ENCODE measurements around the gene NMRK2.

Gene NMRK2

GRCh38 chr19:3975637-3976087, 42.8 kb downstream of the NMRK2 start:
- Histone ChIP-seq H3K4me3 (ENCODE audit: insufficient read depth, low read depth, low read length) (no peak overlapping the region), H3K36me3 (ENCODE audit: control insufficient read depth, insufficient read depth, low read length) (peaks cover 46% of the 10 kb centered on the region), H3K27ac (ENCODE audit: insufficient read depth, low read depth, low read length, poor library complexity, severe bottlenecking) (no peak overlapping the region), H3K9me3 (ENCODE audit: control insufficient read depth, low read length) (no peaks in the 10 kb centered on the region), H3K27me3 (ENCODE audit: control insufficient read depth, insufficient read depth, low read length, poor library complexity, severe bottlenecking) (no peaks in the 10 kb centered on the region), H3K4me1 (ENCODE audit: control insufficient read depth, insufficient read depth, low read length) (no peaks in the 10 kb centered on the region)
- WGBS, 2 experiments: 93 to 95% methylated on average over 14 of the region's 14 CpGs

GRCh38 chr19:3976495-3977241, 43.8 kb downstream of the NMRK2 start:
- Histone ChIP-seq H3K27ac (ENCODE audit: insufficient read depth, low read depth, low read length, poor library complexity, severe bottlenecking) (no peak overlapping the region), H3K9me3 (ENCODE audit: control insufficient read depth, low read length) (no peaks in the 10 kb centered on the region), H3K4me3 (ENCODE audit: insufficient read depth, low read depth, low read length) (no peak overlapping the region), H3K36me3 (ENCODE audit: control insufficient read depth, insufficient read depth, low read length) (peaks cover 56% of the 10 kb centered on the region), H3K4me1 (ENCODE audit: control insufficient read depth, insufficient read depth, low read length) (no peaks in the 10 kb centered on the region), H3K27me3 (ENCODE audit: control insufficient read depth, insufficient read depth, low read length, poor library complexity, severe bottlenecking) (no peaks in the 10 kb centered on the region)
- 95 to 96% methylated on average over 29 of the region's 29 CpGs for WGBS, 2 experiments

- no peak overlapping the region for H3K4me3 ChIP-seq (ENCODE audit: insufficient read depth, low read depth, low read length)
- H3K9me3 ChIP-seq (ENCODE audit: control insufficient read depth, low read length): no peaks in the 10 kb centered on the region
- 96 to 97% methylated on average over 59 of the region's 59 CpGs for WGBS, 2 experiments
- no peaks in the 10 kb centered on the region for H3K27me3 ChIP-seq (ENCODE audit: control insufficient read depth, insufficient read depth, low read length, poor library complexity, severe bottlenecking)
- peaks cover 64% of the 10 kb centered on the region for H3K36me3 ChIP-seq (ENCODE audit: control insufficient read depth, insufficient read depth, low read length)
- H3K4me1 ChIP-seq (ENCODE audit: control insufficient read depth, insufficient read depth, low read length): no peaks in the 10 kb centered on the region
- no peak overlapping the region for H3K27ac ChIP-seq (ENCODE audit: insufficient read depth, low read depth, low read length, poor library complexity, severe bottlenecking)
Measured at GRCh38 chr19:3977242-3978143, 44.6 kb downstream of the NMRK2 start.

- H3K4me1 ChIP-seq (ENCODE audit: control insufficient read depth, insufficient read depth, low read length): no peaks in the 10 kb centered on the region
- WGBS, 2 experiments: 94 to 96% methylated on average over 19 of the region's 19 CpGs
- no peak overlapping the region for H3K27ac ChIP-seq (ENCODE audit: insufficient read depth, low read depth, low read length, poor library complexity, severe bottlenecking)
- H3K27me3 ChIP-seq (ENCODE audit: control insufficient read depth, insufficient read depth, low read length, poor library complexity, severe bottlenecking): no peaks in the 10 kb centered on the region
- no peak overlapping the region for H3K4me3 ChIP-seq (ENCODE audit: insufficient read depth, low read depth, low read length)
- no peaks in the 10 kb centered on the region for H3K9me3 ChIP-seq (ENCODE audit: control insufficient read depth, low read length)
- H3K36me3 ChIP-seq (ENCODE audit: control insufficient read depth, insufficient read depth, low read length): peaks cover 71% of the 10 kb centered on the region
Measured at GRCh38 chr19:3978145-3978544, 45.3 kb downstream of the NMRK2 start.

- Histone ChIP-seq H3K9me3 (ENCODE audit: control insufficient read depth, low read length) (no peaks in the 10 kb centered on the region), H3K27me3 (ENCODE audit: control insufficient read depth, insufficient read depth, low read length, poor library complexity, severe bottlenecking) (no peaks in the 10 kb centered on the region), H3K4me3 (ENCODE audit: insufficient read depth, low read depth, low read length) (no peak overlapping the region), H3K27ac (ENCODE audit: insufficient read depth, low read depth, low read length, poor library complexity, severe bottlenecking) (no peak overlapping the region), H3K4me1 (ENCODE audit: control insufficient read depth, insufficient read depth, low read length) (peaks cover 5% of the 10 kb centered on the region), H3K36me3 (ENCODE audit: control insufficient read depth, insufficient read depth, low read length) (peaks cover 80% of the 10 kb centered on the region)
- WGBS, 2 experiments: 96% methylated on average over 18 of the region's 18 CpGs
Measured at GRCh38 chr19:3979289-3979673, 46.4 kb downstream of the NMRK2 start.

- no peaks in the 10 kb centered on the region for H3K27me3 ChIP-seq (ENCODE audit: control insufficient read depth, insufficient read depth, low read length, poor library complexity, severe bottlenecking)
- H3K4me1 ChIP-seq (ENCODE audit: control insufficient read depth, insufficient read depth, low read length): peaks cover 7% of the 10 kb centered on the region
- peaks cover 82% of the 10 kb centered on the region for H3K36me3 ChIP-seq (ENCODE audit: control insufficient read depth, insufficient read depth, low read length)
- 95 to 96% methylated on average over 25 of the region's 25 CpGs for WGBS, 2 experiments
- no peak overlapping the region for H3K4me3 ChIP-seq (ENCODE audit: insufficient read depth, low read depth, low read length)
- no peaks in the 10 kb centered on the region for H3K9me3 ChIP-seq (ENCODE audit: control insufficient read depth, low read length)
- no peak overlapping the region for H3K27ac ChIP-seq (ENCODE audit: insufficient read depth, low read depth, low read length, poor library complexity, severe bottlenecking)
Measured at GRCh38 chr19:3979674-3980352, 46.9 kb downstream of the NMRK2 start.

GRCh38 chr19:3980353-3981251, 47.7 kb downstream of the NMRK2 start:
- H3K27me3 ChIP-seq (ENCODE audit: control insufficient read depth, insufficient read depth, low read length, poor library complexity, severe bottlenecking): no peaks in the 10 kb centered on the region

GRCh38 chr19:3981373-3981735, 48.5 kb downstream of the NMRK2 start:
- H3K27ac ChIP-seq (ENCODE audit: insufficient read depth, low read depth, low read length, poor library complexity, severe bottlenecking): no peak overlapping the region
- H3K4me1 ChIP-seq (ENCODE audit: control insufficient read depth, insufficient read depth, low read length): peaks cover 11% of the 10 kb centered on the region
- WGBS, 2 experiments: 94 to 97% methylated on average over 10 of the region's 10 CpGs
- no peaks in the 10 kb centered on the region for H3K27me3 ChIP-seq (ENCODE audit: control insufficient read depth, insufficient read depth, low read length, poor library complexity, severe bottlenecking)
- peaks cover 76% of the 10 kb centered on the region for H3K36me3 ChIP-seq (ENCODE audit: control insufficient read depth, insufficient read depth, low read length)
- no peaks in the 10 kb centered on the region for H3K9me3 ChIP-seq (ENCODE audit: control insufficient read depth, low read length)
- no peak overlapping the region for H3K4me3 ChIP-seq (ENCODE audit: insufficient read depth, low read depth, low read length)

More at GRCh38 chr19:3980353-3981251, 47.7 kb downstream of the NMRK2 start:
- H3K9me3 ChIP-seq (ENCODE audit: control insufficient read depth, low read length): no peaks in the 10 kb centered on the region
- H3K4me1 ChIP-seq (ENCODE audit: control insufficient read depth, insufficient read depth, low read length): peaks cover 7% of the 10 kb centered on the region
- no peak overlapping the region for H3K27ac ChIP-seq (ENCODE audit: insufficient read depth, low read depth, low read length, poor library complexity, severe bottlenecking)
- H3K36me3 ChIP-seq (ENCODE audit: control insufficient read depth, insufficient read depth, low read length): peaks cover 82% of the 10 kb centered on the region
- 96 to 98% methylated on average over 31 of the region's 31 CpGs for WGBS, 2 experiments
- H3K4me3 ChIP-seq (ENCODE audit: insufficient read depth, low read depth, low read length): no peak overlapping the region

GRCh38 chr19:3981736-3982681, 49.1 kb downstream of the NMRK2 start:
- Histone ChIP-seq H3K4me3 (ENCODE audit: insufficient read depth, low read depth, low read length) (no peak overlapping the region), H3K27ac (ENCODE audit: insufficient read depth, low read depth, low read length, poor library complexity, severe bottlenecking) (no peak overlapping the region), H3K36me3 (ENCODE audit: control insufficient read depth, insufficient read depth, low read length) (peaks cover 69% of the 10 kb centered on the region)

More at GRCh38 chr19:3981736-3982681, 49.1 kb downstream of the NMRK2 start:
- no peaks in the 10 kb centered on the region for H3K9me3 ChIP-seq (ENCODE audit: control insufficient read depth, low read length)
- H3K27me3 ChIP-seq (ENCODE audit: control insufficient read depth, insufficient read depth, low read length, poor library complexity, severe bottlenecking): peaks cover 7% of the 10 kb centered on the region
- peaks cover 17% of the 10 kb centered on the region for H3K4me1 ChIP-seq (ENCODE audit: control insufficient read depth, insufficient read depth, low read length)
- WGBS, 2 experiments: 96% methylated on average over 39 of the region's 39 CpGs
